Forelimb muscle (tissue), 1 donor: Measurements from ENCODE around the gene ELANE. TPM values are rescaled to one million over a fixed set of nuclear protein-coding genes. Genes with fewer than 3 reads are reported as not detected.
"Not testable (repeated sequence)": the region's sequence is repeated elsewhere in the genome, so short reads cannot be mapped to it uniquely, and the experiment has no call there.

Source experiments
- DNase-seq: peaks from one replicate; pipeline ENCODE4 v3.0.0-alpha.2; 2013; ENCODE audit warnings: low read depth
- polyA plus RNA-seq: library from polyadenylated mRNA; unstranded; fragments of 120-200 nt; gene quantifications from one replicate; pipeline ENCODE4 v1.2.1, GENCODE V29; 2013; ENCODE audit not compliant: insufficient read length

The ELANE gene
- polyA plus RNA-seq, 1 donor, result 0.40 TPM

DNA sequence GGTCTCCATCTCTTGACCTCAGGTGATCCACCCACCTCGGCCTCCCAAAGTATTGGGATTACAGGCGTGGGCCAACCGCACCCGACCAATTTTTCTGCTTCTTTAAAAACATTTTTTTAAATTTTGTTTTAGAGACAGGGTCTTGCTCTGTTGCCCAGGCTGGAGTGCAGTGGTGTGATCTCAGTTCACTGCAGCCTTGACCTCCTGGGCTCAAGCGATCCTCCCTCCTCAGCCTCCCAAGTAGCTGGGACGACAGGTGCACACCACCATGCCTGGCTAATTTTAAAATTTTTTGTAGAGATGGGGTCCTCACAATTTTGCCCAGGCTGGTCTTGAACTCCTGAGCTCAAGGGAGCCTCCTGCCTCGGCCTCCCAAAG, 9.3 kb upstream of the ELANE start:
- not testable (repeated sequence) for DNase-seq

DNA sequence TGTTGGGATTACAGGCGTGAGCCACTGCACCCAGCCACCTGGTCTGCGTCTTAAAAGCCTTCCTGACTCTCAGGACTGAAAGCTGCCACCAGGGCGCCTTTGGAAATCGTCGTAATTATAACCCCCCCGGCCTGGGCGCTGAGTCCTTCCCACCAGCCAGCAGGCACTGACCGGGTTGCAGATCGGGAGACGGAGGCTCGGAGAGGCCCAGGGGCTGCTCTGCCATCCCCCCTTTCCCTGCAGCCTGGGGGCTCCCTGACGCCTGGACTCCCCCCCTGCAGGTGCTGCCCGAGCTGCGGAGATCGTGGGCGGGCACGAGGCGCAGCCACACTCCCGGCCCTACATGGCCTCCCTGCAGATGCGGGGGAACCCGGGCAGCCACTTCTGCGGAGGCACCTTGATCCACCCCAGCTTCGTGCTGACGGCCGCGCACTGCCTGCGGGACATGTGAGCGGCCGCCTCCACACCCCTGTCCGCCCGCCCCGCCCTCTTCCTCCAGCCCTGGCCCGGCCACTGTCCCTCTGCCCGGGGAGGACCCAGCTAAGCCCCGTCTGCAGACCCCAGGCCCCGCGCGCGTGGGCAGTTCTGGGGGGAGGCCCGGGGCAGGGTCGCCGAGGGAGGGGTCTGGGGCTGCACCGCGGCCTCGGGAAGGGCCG, 8.8 kb upstream of the ELANE start:
- DNase-seq, result no peak

DNA sequence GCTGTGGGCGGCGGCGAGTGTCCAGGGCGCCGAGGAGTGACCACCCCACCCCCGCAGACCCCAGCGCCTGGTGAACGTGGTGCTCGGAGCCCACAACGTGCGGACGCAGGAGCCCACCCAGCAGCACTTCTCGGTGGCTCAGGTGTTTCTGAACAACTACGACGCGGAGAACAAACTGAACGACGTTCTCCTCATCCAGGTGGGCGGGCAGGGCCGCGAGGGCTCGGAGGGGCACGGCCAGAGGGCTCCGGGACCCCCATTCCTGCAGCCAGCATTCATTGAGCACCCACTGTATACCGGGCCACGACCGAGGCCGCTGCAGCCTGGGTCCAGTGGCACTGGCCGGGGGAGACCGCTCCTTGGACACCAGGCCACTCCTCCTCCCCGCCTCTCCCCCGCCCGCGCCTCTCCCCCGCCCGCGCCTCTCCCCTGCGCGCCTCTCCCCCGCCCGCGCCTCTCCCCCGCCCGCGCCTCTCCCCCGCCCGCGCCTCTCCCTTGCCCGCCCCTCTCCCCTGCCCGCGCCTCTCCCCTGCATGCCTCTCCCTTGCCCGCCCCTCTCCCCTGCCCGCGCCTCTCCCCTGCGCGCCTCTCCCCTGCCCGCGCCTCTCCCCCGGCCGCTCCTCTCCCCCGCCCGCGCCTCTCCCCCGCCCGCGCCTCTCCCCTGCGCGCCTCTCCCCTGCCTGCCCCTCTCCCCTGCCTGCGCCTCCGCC, 8.1 kb upstream of the ELANE start:
- DNase-seq, result no peak

DNA sequence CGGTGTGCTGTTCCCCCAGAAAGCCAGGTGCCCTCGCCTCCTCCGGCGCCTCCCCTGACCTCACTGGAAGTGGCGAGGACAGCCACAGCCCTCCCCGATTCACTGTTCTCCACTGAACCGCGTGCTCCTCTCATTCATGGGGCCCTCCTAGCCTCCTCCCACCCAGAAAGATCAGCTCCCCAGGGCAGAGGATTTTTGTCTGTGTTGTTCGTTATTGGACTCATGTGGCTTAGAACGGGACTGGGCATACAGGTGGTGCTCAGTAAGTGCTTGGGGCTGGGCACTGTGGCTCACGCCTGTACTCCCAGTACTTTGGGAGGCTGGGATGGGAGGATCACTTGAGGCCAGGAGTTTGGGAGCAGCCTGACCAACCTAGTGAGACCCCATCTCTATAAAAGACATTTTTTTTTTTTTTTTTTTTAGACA, 7.5 kb upstream of the ELANE start:
- DNase-seq, result no peak

DNA sequence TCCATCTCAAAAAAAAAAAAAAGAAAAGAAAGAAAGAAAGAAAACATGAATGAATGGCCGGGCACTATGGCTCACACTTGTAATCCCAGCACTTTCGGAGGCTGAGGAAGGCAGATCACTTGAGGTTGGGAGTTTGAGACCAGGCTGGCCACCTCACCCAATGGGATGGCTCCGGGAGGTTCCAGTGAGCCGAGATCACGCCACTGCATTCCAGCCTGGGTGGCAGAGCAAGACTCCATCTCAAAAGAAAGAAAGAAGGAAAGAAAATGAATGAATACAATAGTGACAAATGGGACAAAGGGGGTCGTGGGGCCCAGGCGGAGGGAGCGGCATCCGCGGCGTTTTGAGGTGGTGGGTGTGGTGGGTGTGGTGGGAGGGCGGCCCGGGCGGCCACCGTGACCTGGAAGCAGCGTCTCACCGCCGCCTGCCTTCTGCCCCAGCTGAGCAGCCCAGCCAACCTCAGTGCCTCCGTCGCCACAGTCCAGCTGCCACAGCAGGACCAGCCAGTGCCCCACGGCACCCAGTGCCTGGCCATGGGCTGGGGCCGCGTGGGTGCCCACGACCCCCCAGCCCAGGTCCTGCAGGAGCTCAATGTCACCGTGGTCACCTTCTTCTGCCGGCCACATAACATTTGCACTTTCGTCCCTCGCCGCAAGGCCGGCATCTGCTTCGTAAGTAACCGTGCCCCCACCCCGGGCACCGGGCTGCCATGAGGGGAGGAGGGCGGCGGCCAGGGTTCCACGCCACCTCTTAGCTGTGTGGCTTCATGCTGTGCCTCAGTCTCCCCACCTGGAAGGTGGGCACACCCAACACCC, 6.2 kb upstream of the ELANE start:
- DNase-seq, result no peak

DNA sequence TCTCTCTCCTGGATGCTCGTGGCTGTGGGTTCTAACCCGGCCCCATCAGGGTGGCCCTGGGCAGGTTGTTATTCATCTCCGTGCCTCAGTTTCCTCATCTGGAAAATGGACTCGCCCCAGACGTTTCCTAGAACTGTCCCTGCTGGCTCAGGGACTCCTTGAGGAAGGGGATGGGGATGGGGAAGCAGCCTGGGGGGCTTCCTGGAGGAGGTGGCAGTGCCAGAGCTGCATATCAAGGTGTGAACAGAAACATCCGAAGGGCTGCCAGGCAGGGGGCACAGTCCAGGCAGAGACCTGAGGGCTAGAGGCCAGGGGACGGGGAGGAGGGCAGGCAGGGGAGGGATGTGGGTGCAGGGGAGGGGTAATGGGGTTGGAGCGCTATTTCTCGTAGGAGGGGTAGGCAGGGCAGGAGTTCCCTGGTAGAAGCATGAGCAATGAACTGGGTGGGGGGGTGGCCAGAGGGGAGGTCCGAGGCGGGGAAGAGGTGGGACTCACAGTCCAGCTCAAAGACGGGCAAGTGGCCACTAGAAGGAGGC, 3.6 kb upstream of the ELANE start:
- DNase-seq, result no peak

DNA sequence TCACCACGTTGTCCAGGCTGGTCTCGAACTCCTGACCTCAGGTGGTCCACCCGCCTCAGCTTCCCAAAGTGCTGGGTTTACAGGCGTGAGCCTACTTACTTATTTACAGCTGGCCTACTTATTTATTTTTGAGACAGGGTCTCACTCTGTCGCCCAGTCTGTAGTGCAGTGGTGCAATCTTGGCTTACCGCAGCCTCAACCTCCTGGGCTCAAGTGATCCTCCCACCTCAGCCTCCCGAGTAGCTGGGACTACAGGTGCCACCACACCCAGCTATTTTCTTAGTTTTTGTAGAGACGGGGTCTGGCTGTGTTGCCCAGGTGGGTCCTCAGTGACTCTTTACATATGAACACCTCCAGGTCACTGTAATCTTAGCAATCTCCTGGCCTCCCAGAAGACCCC, 2.9 kb upstream of the ELANE start:
- not testable (repeated sequence) for DNase-seq

DNA sequence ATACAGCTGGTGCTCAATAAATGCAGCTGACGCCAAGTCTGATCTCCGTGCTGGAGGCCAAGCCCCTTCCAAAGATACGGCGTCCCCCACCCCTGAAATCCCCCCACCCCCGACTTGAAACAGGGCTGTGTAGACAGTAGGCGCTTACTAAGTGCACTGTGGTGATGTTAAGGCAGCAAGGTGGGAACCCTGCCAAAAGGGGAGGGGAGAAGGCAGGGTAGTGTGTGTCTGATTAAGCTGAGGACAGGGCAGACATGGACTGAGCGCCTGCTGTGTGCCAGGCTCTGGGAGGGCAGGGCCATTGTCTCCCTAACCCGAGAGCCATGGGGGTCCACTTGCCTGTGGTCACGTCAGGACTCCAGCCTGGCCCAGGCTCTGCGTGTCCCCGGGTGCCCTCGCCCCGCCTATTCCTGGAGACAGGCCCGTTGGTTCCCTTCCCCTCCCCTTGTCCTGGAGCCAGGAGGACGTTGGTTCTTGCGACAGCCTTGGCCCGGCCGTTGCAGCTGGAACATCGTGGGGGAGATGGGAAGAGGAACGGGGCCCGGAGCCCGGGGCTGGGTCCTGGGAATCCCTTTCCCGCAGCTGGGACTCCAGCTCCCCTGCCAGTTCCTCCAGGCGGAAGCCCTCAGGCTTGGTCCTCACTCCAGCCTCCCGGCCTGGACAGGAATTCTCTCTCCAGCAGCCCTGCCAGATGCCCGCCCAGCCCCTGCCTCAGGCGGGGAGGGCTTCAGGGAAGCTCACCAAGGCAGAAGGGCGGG, 1.7 kb upstream of the ELANE start:
- no peak for DNase-seq

DNA sequence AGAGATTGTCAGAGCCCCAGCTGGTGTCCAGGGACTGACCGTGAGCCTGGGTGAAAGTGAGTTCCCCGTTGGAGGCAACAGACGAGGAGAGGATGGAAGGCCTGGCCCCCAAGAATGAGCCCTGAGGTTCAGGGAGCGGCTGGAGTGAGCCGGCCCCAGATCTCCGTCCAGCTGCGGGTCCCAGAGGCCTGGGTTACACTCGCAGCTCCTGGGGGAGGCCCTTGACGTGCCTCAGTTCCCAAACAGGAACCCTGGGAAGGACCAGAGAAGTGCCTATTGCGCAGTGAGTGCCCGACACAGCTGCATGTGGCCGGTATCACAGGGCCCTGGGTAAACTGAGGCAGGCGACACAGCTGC, 1.1 kb upstream of the ELANE start:
- DNase-seq, result no peak

DNA sequence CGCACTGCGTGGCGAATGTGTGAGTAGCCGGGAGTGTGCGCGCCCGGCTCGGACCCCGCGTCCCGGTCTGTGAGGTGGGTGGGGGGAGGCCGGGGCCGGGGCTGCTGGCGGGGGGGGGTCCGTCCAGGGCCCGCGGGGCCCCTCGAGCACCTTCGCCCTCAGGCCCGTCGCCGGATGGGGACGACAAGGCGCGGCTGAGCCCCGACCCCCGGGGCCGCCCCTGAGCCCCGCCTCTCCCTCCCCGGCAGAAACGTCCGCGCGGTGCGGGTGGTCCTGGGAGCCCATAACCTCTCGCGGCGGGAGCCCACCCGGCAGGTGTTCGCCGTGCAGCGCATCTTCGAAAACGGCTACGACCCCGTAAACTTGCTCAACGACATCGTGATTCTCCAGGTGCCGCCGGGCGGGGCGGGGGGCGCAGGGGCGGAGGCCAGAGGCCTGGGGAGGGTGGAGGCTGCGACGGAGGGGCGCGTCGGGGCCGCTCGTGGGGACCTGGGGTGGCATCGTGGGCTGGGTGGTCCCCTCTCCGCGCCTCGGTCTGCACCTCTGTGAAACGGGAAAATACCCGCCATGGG, 997 bp downstream of the ELANE start:
- DNase-seq, result no peak

DNA sequence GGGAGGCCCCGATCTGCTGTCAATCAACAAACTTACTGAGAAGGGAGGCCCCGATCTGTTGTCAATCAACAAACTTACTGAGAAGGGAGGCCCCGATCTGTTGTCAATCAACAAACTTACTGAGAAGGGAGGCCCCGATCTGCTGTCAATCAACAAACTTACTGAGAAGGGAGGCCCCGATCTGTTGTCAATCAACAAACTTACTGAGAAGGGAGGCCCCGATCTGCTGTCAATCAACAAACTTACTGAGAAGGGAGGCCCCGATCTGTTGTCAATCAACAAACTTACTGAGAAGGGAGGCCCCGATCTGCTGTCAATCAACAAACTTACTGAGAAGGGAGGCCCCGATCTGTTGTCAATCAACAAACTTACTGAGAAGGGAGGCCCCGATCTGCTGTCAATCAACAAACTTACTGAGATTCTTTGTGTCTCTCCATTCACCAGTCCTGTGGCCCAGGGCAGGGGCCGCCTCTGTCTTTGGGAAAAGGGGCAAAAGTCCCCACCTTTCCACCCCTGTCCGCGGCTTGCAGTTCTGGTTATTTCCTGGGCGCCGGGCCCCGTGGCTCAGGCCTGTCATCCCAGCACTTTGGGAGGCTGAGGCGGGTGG, 1.6 kb downstream of the ELANE start:
- not testable (repeated sequence) for DNase-seq

DNA sequence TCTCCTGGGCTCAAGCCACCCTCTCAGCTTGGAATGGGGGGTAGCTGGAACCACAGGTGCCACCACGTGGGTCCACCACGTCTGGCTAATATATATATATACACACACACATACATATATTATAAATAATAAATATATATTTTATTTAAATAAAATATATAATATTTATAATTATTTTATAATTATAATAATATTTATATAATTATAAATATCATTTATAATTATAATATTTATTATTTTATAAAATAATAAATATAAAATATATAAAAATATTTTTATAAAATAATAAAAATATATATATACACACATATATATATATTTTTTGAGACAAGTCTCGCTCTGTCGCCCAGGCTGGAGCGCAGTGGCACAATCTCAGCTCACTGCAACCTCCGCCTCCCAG, 2.4 kb downstream of the ELANE start:
- no peak for DNase-seq

DNA sequence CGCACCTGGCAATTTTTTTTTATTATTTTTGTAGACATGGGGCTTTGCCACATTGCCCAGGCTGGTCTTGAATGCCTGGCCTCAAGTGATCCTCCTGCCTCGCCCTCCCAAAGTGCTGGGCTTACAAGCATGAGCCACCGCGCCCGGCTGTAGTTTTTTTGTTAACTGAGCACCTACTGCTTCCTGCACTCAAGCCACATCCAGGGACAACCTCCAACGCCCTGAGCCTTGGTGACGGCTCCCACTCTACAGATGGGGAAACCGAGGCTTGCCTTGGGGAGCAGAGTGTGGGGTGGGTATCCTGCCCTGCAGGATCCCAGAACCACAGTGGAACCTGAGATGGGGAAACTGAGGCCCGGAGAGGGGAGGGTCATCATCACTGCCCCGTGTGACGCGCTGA, 3.0 kb downstream of the ELANE start:
- no peak for DNase-seq

DNA sequence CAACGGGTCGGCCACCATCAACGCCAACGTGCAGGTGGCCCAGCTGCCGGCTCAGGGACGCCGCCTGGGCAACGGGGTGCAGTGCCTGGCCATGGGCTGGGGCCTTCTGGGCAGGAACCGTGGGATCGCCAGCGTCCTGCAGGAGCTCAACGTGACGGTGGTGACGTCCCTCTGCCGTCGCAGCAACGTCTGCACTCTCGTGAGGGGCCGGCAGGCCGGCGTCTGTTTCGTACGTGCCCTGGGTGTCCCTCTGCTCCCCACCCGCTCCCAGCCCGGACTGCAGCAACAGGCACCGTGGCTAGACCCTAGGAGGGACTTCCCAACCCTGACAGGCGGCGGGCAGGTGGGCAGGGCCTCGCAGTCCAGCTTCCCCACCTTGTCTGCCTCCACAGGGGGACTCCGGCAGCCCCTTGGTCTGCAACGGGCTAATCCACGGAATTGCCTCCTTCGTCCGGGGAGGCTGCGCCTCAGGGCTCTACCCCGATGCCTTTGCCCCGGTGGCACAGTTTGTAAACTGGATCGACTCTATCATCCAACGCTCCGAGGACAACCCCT, 3.5 kb downstream of the ELANE start:
- DNase-seq, result no peak

DNA sequence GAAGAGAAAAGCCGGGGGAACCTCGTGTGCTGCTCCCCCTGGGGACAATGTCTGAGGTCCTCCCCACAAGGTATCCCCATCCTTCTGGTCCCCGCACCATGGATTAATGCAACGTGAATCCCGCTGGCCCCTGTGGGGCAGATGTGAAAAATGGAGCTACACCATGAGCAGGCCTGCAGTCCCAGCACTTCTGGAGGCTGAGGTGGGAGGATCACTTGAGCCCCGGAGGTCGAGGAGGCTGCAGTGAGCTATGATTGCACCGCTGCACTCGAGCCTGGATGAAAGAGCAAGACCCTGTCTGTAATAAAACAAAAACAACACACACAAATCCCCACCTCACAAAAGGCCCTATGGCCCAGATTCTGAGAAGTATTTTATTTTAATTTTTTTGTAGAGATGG, 6.2 kb downstream of the ELANE start:
- no peak for DNase-seq

DNA sequence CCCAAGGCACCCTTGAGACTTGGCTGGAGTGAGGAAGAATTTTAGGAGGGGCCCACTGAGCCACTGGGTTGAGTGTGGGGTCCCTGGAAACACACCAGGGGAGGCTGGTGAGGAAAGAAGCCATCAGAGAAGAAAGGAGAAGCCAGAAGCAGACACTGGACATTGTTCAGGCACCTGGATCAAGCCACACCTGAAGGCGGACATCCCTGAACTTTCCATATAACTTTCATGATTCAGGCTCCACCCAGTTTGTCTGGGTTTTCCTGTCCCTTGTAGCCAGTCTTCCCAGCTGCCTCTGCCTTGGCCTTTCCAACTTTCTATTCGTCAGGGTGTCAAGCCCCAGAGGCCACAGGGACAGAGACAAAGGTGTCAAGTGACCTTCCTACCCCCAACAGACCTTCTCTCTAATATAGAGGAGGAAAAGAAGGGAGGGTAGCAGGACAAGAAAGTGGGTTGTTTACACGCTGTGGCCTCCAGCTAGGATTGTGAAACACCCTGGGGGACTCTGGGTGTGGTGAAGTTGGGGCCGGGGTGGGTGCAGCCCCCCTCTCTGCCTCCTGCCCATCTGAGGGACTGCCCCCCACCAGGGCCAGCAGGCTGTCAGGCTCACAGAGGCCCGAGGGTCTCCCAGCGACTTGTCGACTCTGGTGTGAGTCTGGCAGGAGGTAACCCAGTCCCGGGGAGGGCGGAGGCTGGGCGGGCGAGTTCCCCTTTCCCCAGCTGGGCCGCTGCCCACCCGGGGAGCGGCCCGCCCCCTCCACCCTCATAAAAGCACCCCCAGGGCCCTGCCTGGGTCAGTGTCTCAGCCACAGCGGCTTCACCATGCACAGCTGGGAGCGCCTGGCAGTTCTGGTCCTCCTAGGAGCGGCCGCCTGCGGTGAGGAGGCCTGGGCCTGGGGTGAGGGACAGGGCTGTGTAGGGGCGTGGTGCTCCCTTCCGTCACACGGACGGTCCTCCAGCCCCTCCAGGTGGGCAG, 7.1 kb downstream of the ELANE start, which contains the start of gene CFD:
TSS of gene CFD (plus strand) at position 797 of the 976 bp plus-strand sequence. CDS start at position 823, 26 bp downstream.
- DNase-seq, result no peak

DNA sequence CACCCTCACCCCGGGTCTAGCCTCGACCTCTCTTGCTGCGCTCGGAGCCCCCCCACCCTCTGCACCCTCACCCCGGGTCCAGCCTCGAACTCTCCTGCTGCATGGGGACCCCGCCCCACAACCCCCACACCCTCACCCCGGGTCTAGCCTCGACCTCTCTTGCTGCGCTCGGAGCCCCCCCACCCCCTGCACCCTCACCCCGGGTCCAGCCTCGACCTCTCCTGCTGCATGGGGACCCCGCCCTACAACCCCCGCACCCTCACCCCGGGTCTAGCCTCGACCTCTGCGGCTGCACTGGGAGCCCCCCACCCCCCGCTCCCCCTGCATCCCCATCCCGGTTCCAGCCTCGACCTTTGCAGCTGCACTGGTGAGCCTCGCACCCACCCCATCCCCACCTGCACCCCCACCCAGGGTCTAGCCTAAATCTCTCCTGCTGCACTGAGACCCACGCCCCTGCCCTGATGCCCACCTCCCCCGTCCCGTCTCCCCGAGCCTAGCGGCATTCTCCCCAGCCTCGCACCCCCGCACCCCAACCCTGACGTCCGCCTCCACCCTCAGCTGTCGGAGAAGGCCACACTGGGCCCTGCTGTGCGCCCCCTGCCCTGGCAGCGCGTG, 9.1 kb downstream of the ELANE start:
- no peak for DNase-seq

DNA sequence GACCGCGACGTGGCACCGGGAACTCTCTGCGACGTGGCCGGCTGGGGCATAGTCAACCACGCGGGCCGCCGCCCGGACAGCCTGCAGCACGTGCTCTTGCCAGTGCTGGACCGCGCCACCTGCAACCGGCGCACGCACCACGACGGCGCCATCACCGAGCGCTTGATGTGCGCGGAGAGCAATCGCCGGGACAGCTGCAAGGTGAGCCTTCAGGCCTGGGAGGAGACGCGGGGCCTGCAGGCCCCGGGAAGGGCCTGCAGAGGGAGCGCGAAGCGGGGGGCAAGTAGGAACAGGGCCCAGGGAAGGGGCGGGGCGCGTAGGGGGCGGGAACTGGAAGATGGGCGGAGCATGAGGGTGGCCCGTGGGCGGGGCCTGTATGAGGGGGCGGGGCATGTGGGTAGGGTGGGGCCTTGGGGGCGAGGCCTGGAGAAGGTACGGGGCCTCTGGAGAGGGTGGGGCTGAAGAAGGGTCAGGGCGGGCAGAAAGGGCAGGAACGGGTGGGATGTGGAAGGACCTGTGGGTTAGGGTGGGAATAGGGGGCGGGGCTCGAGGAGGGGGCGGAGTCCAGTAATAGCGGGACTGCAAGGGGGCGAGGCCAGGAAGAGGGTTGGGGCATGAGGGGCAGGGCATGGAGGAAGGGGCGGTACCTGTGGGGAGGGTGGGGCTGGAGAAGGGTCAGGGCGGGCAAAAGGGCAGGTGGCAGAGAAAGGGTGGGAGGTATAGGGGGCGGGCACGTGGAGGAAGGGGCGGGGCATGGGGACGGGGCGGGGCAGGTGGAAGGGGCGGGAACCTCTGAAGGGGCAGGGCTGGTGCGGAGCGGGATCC, 9.9 kb downstream of the ELANE start:
- DNase-seq, result no peak
